HG03159 (cell line): Measurements from ENCODE around the gene GPD2.
"Not testable (repeated sequence)": the region's sequence is repeated elsewhere in the genome, so short reads cannot be mapped to it uniquely, and the experiment has no call there.

Experiments used
- ATAC-seq: cut with Tn5 transposase; IDR thresholded peaks from one replicate; pipeline ENCODE4 v1.9.1; 2021; ENCODE audit warnings: mild to moderate bottlenecking, moderate library complexity; ENCODE audit not compliant: unreplicated experiment

The GPD2 gene

GRCh38 chr2:156580501-156580900, 144.3 kb downstream of the GPD2 start:
- no peak for ATAC-seq

DNA sequence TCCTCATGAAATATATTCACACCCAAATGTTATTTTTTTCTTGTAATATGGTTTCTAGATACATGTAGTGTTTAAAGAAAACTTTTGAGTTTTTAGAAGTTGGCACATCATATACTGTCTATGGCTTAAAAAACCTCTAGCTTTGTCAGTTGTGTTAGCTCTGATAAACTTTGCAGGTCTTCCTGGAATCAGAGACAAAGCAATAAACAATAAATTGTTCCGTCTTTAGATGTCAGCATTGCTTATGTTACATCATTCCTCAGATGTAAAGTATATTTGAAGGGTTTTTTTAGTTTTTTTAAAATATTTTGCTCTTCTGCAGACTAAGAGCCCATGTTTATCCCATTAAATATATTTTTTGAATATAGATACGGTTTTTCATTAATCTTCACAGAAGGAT, 145.1 kb downstream of the GPD2 start:
- no peak for ATAC-seq

DNA sequence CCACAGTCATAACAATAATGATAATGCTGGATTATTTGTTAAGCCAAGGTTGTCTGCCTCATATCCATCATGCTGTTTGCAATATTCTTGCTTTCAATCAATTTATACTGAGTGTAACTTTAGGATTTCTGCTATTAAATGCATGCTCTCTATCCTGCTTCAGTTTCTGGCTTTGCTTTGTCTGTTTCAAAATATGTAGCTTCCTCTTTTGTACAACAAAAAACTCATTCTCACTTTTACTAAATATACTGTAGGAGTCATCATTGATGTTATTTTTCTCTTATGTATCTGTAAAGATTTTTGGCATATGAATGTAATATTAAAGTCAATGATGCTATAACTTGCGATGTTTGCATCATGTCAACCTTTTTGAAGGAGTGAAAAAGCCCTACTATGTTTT, 149.3 kb downstream of the GPD2 start:
- ATAC-seq: no peak

DNA sequence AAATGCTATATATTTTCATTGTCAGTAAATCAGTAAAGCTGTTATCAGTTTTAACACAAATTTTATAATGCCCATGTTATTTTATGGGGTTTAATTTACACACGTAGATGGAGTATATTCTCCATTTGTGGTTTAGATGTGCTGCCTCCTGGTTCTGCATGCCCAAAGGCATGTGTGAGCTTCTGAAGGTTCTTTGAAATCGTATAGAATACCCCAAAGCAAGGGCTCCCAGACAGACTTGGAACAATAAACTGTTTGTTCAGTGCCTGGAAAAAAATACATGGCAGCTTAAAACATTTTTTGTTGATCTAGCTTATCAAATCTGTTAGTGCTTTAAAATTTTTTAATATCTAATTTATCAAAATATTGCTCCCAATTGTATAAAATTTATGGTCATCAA, 150.4 kb downstream of the GPD2 start:
- ATAC-seq: no peak

DNA sequence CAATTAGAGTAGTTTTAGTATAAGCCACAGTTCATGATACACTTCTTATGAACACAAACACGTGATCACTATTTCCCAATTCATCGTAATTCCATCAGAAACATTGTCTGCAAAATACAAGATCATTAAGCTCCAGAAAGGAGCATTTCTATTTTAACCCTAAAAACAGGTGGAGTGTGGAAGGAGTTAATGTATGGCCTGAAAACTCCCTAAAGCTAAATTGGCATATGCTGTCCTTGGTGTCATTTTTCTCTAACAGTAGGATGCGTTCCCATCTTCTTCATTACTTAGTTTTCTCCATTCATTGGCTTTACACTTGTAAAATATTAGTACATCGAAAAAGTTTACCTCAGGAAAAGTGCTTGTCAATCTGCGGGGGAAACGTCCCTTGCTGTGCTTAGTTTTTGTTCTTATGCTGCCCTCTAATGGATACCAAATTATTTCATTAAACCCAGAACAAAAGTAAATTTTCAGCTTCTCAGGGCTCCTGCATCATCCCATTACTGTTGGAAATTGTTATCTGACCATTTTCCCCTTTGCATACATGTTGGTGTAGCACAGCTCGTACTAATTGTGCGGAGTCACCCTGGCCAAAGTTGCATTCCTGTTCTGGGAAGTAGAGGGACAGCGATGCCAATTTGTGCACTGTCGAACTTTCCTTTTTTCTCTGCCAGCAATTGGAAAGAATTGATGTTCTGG, 153.4 kb downstream of the GPD2 start:
- peak; percentile 51 for ATAC-seq

GRCh38 chr2:156590085-156590739, 154.0 kb downstream of the GPD2 start:
- ATAC-seq: no peak

- no peak for ATAC-seq
Measured at GRCh38 chr2:156592809-156593593, 156.8 kb downstream of the GPD2 start.

DNA sequence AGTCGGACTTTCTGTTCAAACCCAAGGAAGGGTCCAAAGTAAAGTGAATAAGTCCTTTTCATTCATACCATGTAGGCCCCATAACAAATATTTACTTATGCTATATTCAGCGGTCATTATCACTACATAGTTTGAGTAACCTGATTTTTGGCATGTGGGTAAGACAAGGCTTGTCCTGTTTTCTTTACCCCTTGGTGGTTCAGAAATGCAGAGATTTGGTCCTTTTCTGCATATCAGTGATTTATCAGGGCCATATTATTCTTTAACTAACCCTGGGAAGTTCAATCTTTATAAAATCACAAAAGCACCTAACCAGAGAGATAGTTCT, 157.4 kb downstream of the GPD2 start:
- no peak for ATAC-seq

- ATAC-seq: no peak
Measured at GRCh38 chr2:156598563-156598962, 162.4 kb downstream of the GPD2 start.

- no peak for ATAC-seq
Measured at GRCh38 chr2:156600196-156600595, 164.0 kb downstream of the GPD2 start.

DNA sequence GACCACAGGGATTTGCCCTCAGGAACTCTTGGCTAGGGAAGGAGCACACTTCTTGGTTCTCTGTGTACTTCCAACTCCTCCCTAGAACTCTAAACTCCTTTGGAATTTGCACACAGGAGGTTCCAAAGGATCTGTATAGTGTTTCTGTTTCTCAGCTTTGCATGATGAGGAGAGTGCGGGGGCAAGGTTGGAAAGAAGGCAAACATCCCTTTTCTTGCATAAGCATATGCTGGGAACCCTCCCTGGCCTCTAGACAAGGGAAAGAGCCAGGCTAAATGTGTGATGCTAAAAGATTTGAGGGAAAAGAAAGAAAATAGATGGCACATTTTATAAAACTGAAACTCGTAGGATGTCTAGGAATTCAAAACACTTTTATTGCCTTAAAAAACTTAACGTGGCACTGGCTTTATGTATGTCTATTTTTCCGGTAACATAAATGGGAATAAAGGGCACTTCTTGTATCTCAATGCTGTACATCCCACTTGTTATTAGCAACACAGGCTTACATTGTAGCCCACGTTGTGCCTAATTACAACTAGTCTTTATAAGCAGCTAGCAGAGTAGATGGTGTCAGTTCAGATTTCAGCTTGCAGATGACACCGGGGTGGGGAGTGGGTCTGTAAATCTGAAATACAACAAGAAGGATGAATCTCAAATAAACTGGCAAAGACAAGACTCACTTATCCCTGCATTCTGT, 165.8 kb downstream of the GPD2 start:
- no peak for ATAC-seq

DNA sequence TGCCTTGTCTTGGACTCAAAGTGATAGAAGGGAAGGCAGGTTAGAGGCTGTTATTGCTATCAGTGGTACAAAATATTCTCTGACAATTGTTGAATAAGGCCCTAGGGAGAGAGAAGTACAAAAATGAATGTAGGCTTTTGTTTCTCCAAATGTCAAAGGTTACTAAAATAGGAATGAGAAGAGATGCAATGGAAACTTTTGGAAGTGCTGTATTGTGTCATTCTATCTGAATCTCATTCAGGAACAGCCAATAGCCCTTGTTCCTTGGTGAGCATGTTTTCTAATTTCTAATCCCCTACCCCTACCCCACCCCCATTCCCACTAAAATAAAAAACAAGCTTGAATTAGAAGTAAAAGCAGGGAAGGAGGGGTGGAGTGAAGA, 166.4 kb downstream of the GPD2 start:
- no peak for ATAC-seq

- no peak for ATAC-seq
Measured at GRCh38 chr2:156615836-156616322, 179.7 kb downstream of the GPD2 start.

GRCh38 chr2:156618071-156618470, 181.9 kb downstream of the GPD2 start:
- ATAC-seq: not testable (repeated sequence)

- ATAC-seq: no peak
Measured at GRCh38 chr2:156619021-156619539, 182.9 kb downstream of the GPD2 start.

DNA sequence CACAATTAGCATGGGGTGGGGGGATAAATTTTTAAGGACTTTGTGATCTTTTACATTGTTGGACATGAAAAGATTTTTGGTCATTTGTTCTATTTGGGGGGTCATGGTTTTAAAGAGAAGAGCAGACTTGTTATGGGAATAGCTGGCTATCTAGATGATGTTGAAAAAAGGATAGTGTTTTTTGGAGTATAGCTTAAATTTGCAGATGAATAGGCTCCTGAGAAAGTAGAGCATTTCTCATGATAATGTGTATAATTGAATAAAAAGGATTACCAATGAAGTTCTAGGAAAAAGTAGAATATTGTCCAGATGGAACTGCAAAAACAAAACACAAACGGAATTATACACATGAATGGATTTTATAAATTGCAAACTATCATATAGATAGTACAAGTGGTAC, 186.3 kb downstream of the GPD2 start:
- ATAC-seq: no peak

DNA sequence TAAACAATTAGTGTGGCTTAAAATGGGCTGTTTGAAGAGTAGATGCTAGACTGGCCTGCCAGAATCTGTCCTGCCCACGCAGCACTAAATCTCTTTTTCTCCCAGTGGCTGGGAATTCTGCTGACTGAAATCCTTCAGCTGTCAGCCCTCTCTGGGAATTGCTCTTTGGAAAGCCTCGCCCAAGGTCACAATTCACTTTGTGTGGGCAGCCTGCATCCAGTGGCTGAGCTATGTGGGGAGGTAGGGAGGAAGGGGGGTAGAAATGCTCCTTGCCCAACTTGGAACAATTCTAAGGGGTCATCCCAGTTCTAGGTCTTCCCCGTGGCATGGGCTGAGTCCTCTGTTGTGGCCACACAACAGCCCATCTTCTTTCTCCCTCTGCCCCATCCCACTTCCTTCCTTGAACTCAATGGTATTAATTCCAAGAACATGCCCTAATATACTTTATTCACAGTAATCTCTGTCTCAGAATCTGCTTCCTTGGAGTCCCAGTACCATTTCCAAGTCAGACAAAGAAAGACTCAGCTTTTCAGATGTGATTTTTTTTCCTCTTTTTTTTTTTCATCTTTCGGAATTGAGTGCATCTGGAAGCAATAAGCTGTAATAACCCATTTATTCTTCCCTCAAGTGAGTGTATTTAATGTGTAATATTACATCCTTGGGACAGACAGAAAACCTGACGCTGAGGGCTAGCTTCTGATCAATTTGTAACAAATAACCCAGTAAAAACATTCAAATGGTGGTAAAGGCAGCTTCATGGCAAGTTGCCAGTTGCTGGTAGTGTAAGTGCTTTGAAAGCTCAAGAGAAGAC, 189.4 kb downstream of the GPD2 start:
- ATAC-seq: no peak

- no peak for ATAC-seq
Measured at GRCh38 chr2:156626931-156627330, 190.8 kb downstream of the GPD2 start.

DNA sequence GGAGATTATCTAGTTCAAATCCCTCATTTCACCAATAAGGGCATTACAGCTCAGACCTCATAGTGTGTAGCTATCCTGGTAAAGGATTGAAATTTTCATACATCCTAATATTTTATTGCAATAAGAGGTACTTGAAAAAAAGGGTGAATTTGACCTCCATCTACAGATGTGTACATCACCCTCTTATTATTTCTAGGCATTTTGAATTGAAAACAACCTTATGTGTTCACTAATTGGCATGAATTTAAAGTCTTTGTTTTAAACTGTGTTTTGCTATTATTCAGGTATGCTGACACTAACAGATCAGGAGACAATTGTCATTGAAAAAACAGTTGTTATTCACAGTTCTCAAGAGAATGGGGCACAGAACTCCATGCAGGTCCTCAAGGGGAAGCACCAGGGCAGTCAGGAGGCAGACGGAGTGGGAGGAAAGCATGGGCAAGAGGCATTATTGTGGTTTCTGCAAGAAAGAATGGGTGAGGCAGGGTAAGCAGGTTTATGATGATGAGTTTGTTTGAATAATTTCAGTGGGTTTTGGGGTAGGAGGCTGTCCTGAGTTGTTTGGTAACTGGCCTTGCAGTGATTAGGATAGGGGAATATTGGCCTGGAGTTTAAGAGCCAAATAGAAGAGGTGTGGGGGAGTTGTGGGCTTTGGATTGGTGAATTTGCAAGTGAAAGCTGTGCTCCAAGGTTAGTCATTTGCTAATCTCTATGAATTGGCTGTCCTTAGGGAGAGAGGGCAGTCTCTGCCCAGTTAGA, 194.6 kb downstream of the GPD2 start:
- ATAC-seq: no peak

- no peak for ATAC-seq
Measured at GRCh38 chr2:156635646-156636045, 199.5 kb downstream of the GPD2 start.
